AG04450 (cell line): Measurements from ENCODE around the gene STK35. TPM values are rescaled to one million over a fixed set of nuclear protein-coding genes. Genes with fewer than 3 reads are reported as not detected.

Experiments
- CTCF ChIA-PET: fragments of 300-600, 350-600 bp; formaldehyde crosslinking; extraction: SDS; loops from one replicate; lab custom pipeline; 2022; ENCODE audit warnings: antibody characterized with exemption, inconsistent platforms; lab: Charles Lee
- POLR2A ChIA-PET: fragments of 350-600 bp; formaldehyde crosslinking; extraction: SDS; loops from one replicate; lab custom pipeline; 2021; ENCODE audit warnings: antibody characterized with exemption, inconsistent platforms; lab: Yijun Ruan, JAX
- DNase-seq: peaks from one replicate; pipeline ENCODE4 v3.0.0-alpha.2; 2011; ENCODE audit warnings: low read depth, low spot score
- H3K27ac ChIP-seq: one replicate; pipeline ENCODE4 v1.5.1; 2012; ENCODE audit warnings: low read depth, low read length, control low read depth
- H3K27me3 ChIP-seq: one replicate; pipeline ENCODE4 v1.6.0; 2012; ENCODE audit warnings: low read length; ENCODE audit not compliant: control insufficient read depth, insufficient read depth
- H3K4me3 ChIP-seq: 2 replicates; pipeline ENCODE4 v1.5.1; 2011; ENCODE audit warnings: mild to moderate bottlenecking, low read depth, low read length, control low read depth
- H3K9me3 ChIP-seq: 2 replicates; pipeline ENCODE4 v1.5.1; 2012; ENCODE audit warnings: low read length; ENCODE audit not compliant: control insufficient read depth, insufficient read depth
- polyA plus RNA-seq: library from polyadenylated mRNA; depleted of rRNA; stranded (reverse); fragments of >200 nt; gene quantifications from 2 replicates; pipeline ENCODE4 v1.2.3, GENCODE V29; 2011
- TF ChIP-seq, protein P1 (sequence below): IDR thresholded peaks from 2 replicates; pipeline ENCODE4 v1.5.1; 2011; ENCODE audit warnings: low read depth, low read length, control low read depth, inconsistent platforms

Gene STK35
- polyA plus RNA-seq, 1 experiment, result 8.0 TPM

DNA sequence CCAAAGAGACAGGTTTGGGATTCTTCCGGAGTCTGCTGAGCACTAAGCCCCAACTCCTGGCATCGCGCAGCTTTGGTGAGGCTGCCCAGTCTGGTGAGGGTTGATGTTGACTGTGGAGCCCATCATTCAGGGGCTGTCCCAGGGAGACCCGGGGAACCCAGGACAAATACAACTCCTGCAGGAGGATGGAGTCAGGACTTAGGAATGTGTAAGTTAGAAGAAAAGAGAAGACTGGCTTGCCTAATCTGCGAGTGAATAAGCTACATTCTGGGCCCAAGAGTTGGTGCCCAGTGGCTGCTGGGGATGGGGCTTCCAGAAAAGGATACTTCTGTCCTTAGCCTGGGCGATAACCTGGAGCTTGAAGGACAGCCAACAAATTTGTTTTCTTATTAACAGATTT, 47.9 kb downstream of the STK35 start:
- Histone ChIP-seq H3K27ac (no peak overlapping the region), H3K4me3 (no peak overlapping the region), H3K9me3 (no peaks in the 10 kb centered on the region), H3K27me3 (no peaks in the 10 kb centered on the region)
- no peak for DNase-seq
- ChIA-PET CTCF (no interaction called here), POLR2A (interaction anchor here (0.8 kb wide), 1 partner anchor 47 kb away, joined by 5 read pairs; no protein-coding TSS in a partner anchor)
- TF ChIP-seq, protein P1, sequence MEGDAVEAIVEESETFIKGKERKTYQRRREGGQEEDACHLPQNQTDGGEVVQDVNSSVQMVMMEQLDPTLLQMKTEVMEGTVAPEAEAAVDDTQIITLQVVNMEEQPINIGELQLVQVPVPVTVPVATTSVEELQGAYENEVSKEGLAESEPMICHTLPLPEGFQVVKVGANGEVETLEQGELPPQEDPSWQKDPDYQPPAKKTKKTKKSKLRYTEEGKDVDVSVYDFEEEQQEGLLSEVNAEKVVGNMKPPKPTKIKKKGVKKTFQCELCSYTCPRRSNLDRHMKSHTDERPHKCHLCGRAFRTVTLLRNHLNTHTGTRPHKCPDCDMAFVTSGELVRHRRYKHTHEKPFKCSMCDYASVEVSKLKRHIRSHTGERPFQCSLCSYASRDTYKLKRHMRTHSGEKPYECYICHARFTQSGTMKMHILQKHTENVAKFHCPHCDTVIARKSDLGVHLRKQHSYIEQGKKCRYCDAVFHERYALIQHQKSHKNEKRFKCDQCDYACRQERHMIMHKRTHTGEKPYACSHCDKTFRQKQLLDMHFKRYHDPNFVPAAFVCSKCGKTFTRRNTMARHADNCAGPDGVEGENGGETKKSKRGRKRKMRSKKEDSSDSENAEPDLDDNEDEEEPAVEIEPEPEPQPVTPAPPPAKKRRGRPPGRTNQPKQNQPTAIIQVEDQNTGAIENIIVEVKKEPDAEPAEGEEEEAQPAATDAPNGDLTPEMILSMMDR, result no peak

DNA sequence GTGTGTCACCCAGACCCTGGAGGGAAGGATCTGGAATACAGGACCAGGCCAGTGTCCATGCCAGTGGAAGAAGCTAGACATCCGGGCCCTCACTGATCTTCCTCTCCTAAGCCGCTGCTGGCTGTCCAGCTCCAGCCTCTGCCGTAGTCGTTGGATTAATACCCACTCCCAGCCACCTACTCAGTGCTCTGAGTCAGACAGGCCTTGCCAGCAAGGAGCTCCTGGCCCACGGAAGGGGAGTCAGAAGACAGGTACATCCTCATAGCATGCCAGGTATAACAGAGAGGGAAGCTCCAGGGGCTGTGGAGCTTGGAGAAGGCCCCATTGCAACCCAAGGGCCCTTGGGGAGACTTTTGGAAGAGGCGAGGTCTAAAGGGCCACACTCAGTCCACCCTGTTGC, 49.0 kb downstream of the STK35 start:
- no peaks in the 10 kb centered on the region for H3K9me3 ChIP-seq
- no peak overlapping the region for H3K27ac ChIP-seq
- DNase-seq, result no peak
- no peak overlapping the region for H3K4me3 ChIP-seq
- POLR2A ChIA-PET, result no interaction called here
- TF ChIP-seq, protein P1, result no peak
- H3K27me3 ChIP-seq, result no peaks in the 10 kb centered on the region
- CTCF ChIA-PET, result no interaction called here

DNA sequence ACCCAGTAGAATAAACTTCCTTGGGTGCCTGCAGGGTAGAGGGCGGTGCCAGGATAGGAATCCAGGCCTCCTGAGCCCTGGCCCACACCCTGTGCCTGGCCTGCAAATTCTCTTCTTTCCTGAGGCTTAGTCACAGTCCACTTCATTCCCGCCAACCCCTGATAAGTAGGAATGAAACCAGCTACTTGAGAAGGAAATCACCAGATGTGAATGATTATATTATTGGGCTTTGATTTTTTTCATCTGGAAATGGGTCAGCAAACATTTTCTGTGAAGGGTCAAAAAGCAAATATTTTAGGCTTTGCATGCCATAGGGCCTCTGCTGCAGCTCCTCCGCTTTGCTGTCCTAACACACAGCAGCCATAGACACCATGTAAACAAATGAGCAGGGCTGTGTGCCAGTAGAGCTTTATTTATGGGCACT, 50.2 kb downstream of the STK35 start:
- POLR2A ChIA-PET, result no interaction called here
- CTCF ChIA-PET, result interaction anchor here (1.0 kb wide), 1 partner anchor 388 kb away, joined by 4 read pairs; no protein-coding TSS in a partner anchor

DNA sequence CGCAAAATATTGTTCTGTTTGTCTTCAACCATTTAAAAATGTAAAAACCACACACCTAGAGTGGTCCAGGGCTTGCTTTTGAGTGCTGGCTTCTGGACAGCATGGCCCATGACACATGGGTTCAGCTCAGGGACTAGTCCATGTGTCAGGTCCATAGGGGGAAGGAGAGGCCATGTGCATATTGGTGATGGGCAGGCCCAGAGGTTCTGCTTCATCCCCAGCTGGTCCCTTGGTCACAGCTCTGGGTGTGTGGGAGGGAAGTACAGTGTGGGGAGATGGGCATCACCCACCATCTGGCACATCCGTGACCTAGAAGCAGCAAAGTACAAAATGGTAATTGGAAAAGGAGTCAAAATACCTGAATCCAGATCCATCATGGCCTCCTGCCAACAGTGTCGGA, 50.7 kb downstream of the STK35 start:
- H3K27ac ChIP-seq, result peak overlapping the region; percentile 3

More for the DNA sequence above, 50.2 kb downstream of the STK35 start:
- Histone ChIP-seq H3K4me3 (no peak overlapping the region), H3K27ac (peak overlapping the region; percentile 3), H3K27me3 (no peaks in the 10 kb centered on the region), H3K9me3 (no peaks in the 10 kb centered on the region)
- no peak for DNase-seq
- TF ChIP-seq, protein P1, result no peak

DNA sequence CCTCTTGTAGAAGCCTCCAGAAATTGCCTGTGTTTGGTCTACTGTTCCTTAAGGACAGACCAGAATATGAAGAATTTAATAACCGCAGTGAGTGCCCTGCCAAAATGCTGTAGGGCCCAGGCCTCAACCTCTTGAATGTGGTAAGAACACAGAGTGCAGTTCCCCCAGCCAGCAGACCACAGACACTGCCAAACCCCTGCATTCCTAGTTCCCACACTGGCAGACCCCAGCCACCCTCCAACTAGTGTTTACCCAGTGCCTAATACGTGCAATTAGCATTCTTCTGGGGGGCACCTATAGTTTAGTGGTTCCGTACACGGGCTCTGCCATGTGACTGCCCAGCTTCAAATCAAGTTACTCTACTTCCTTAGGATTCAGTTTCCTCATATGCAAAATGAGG, 51.7 kb downstream of the STK35 start:
- no peaks in the 10 kb centered on the region for H3K27me3 ChIP-seq
- DNase-seq, result no peak
- H3K9me3 ChIP-seq, result no peaks in the 10 kb centered on the region
- ChIA-PET CTCF (interaction anchor here (0.8 kb wide), 1 partner anchor 351 kb away, joined by 3 read pairs; no protein-coding TSS in a partner anchor), POLR2A (no interaction called here)
- TF ChIP-seq, protein P1, result no peak
- no peak overlapping the region for H3K4me3 ChIP-seq
- no peak overlapping the region for H3K27ac ChIP-seq

More for the DNA sequence above, 50.7 kb downstream of the STK35 start:
- no peaks in the 10 kb centered on the region for H3K27me3 ChIP-seq
- no peak overlapping the region for H3K4me3 ChIP-seq
- TF ChIP-seq, protein P1, result no peak
- no peak for DNase-seq
- H3K9me3 ChIP-seq, result no peaks in the 10 kb centered on the region
- ChIA-PET POLR2A (no interaction called here), CTCF (interaction anchor here (1.0 kb wide), 1 partner anchor 388 kb away, joined by 4 read pairs; no protein-coding TSS in a partner anchor)
